ENCODE measurements around the gene ST7L.
"Not testable (repeated sequence)": the region's sequence is repeated elsewhere in the genome, so short reads cannot be mapped to it uniquely, and the experiment has no call there.

ST7L gene

DNA sequence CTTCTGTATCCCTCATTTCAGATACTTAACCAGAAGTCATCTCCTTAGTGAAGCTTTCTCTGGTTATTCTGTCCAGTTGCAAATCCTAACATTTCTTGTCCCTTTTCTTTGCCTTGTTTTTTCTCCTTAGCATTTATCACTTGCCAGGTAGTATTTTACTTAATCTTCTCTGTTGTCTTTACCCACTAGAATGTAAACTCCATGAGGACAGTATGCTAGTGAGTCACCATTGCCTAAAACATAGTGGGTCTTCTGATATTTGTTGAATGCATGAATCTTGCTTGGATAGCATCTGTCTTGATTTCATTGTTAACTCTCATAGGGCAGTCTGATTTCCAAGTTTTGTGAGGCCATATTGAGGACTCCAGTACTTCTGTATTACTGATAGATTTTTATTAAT, 10.3 kb upstream of the ST7L start:
- Histone ChIP-seq H3K36me3 (ENCODE audit: insufficient read depth, low read length) (peaks cover 17% of the 10 kb centered on the region), H3K4me3 (ENCODE audit: low read length) (no peak overlapping the region), H2AFZ (ENCODE audit: low read depth, low read length) (no peak overlapping the region), H3K9me3 (ENCODE audit: low read length) (no peaks in the 10 kb centered on the region), H3K27me3 (ENCODE audit: insufficient read depth, low read length) (no peaks in the 10 kb centered on the region), H3K4me1 (ENCODE audit: insufficient read depth, low read length) (no peaks in the 10 kb centered on the region)

DNA sequence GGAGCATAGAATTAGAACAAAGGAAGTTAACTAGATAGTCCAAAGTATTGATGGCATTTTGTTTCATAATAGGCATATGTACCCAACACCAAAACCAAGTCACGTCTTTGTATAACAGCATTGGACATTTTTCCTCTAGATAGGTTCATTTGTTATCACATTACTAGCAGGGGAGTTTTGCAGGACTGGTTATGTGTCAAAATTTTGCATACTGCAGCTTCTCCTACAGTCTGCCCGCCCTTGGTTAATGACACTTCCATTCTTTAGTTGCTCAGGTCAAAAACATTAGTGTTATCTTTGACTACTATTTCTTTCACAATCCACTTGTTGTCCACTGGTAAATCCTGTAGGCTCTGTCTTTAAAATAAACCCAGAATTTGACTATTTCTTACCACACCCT, 9.6 kb upstream of the ST7L start:
- no peak overlapping the region for H3K4me3 ChIP-seq (ENCODE audit: low read length)
- no peak overlapping the region for H2AFZ ChIP-seq (ENCODE audit: low read depth, low read length)
- no peaks in the 10 kb centered on the region for H3K9me3 ChIP-seq (ENCODE audit: low read length)
- no peaks in the 10 kb centered on the region for H3K27me3 ChIP-seq (ENCODE audit: insufficient read depth, low read length)
- no peaks in the 10 kb centered on the region for H3K4me1 ChIP-seq (ENCODE audit: insufficient read depth, low read length)
- peaks cover 17% of the 10 kb centered on the region for H3K36me3 ChIP-seq (ENCODE audit: insufficient read depth, low read length)

DNA sequence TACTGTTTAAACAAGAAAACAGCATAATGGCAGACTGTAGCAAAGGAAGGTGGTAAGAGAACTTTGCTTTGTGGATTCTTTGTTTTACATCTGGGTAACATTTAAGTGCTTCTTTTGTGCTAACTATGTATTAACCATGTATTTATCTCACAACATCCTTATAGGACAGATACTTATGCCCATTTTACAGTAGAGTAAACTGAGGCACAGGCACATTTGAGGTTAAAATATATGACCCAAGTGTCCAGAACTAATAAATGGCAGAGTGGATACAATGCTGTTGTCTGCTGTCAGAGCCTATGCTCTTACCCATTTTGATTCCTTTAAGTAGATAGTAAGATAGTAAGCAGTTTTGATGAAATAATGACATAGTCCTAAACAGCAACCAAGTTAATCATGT, 7.9 kb upstream of the ST7L start:
- H3K9me3 ChIP-seq (ENCODE audit: low read length) = no peaks in the 10 kb centered on the region
- H3K4me3 ChIP-seq (ENCODE audit: low read length) = no peak overlapping the region
- no peaks in the 10 kb centered on the region for H3K4me1 ChIP-seq (ENCODE audit: insufficient read depth, low read length)
- peaks cover 14% of the 10 kb centered on the region for H3K36me3 ChIP-seq (ENCODE audit: insufficient read depth, low read length)
- H2AFZ ChIP-seq (ENCODE audit: low read depth, low read length) = no peak overlapping the region
- H3K27me3 ChIP-seq (ENCODE audit: insufficient read depth, low read length) = no peaks in the 10 kb centered on the region

DNA sequence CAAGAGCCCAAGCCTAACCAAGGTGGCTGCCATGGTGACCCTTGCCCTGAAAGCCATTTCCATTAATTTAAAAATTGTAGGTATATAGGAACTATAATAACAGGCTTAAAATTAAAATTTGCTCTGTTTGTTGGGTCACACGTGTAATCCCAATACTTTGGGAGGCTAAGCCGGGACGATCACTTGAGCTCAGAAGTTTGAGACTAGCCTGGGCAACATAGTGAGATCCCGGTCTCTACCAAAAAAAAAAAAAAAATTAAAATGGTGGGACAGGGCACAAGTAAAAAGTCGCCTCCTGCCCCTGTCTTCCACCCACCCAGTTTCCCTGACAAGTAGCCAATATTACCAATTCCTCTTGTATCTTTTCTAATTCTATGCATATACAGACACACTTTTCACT, 7.3 kb upstream of the ST7L start:
- Histone ChIP-seq H2AFZ (ENCODE audit: low read depth, low read length) (no peak overlapping the region), H3K4me1 (ENCODE audit: insufficient read depth, low read length) (peaks cover 3% of the 10 kb centered on the region), H3K4me3 (ENCODE audit: low read length) (no peak overlapping the region), H3K9me3 (ENCODE audit: low read length) (no peaks in the 10 kb centered on the region), H3K36me3 (ENCODE audit: insufficient read depth, low read length) (peaks cover 11% of the 10 kb centered on the region), H3K27me3 (ENCODE audit: insufficient read depth, low read length) (no peaks in the 10 kb centered on the region)

DNA sequence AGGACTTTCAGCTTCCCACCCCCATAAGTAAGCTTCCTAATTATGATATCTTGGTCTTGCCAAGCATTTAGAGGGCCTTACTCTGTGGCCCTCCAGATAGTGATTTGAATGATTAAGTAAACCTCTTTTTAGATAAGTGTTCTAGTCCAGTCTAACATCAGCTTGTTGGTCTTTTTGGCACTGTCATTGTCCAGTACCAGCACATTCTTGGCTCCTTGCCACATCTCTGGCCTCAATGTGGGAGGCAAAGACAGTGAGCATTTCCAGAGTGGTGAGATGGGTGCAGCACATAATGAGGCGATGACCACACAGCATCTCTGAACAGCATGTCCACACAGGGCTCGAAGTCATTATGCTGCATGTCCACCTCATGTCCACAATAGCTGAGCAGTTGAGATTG, 6.8 kb upstream of the ST7L start:
- Histone ChIP-seq H3K27me3 (ENCODE audit: insufficient read depth, low read length) (no peaks in the 10 kb centered on the region), H3K36me3 (ENCODE audit: insufficient read depth, low read length) (peaks cover 7% of the 10 kb centered on the region), H3K4me3 (ENCODE audit: low read length) (no peak overlapping the region), H3K9me3 (ENCODE audit: low read length) (no peaks in the 10 kb centered on the region), H2AFZ (ENCODE audit: low read depth, low read length) (no peak overlapping the region), H3K4me1 (ENCODE audit: insufficient read depth, low read length) (peaks cover 8% of the 10 kb centered on the region)

DNA sequence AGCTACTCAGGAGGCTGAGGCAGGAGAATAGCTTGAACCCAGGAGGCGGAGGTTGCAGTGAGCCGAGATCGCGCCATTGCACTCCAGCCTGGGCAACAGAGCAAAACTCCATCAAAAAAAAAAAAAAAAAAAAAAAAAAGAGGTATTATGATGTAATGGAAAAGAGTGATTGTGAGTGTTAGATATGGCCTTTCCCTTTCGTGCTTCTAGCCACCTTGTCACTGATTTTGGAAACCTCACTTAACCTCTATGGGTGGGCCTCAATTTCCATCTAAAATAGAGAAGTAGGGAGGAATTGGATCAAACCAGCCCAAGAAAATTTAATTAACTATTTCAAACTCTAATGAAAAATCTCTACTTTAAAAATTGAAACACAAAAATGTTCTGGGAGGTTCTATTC, 5.6 kb upstream of the ST7L start:
- H3K9me3 ChIP-seq (ENCODE audit: low read length); H3K27me3 ChIP-seq (ENCODE audit: insufficient read depth, low read length); H3K36me3 ChIP-seq (ENCODE audit: insufficient read depth, low read length); H2AFZ ChIP-seq (ENCODE audit: low read depth, low read length); H3K4me3 ChIP-seq (ENCODE audit: low read length): not testable (repeated sequence)
- H3K4me1 ChIP-seq (ENCODE audit: insufficient read depth, low read length) = peaks cover 12% of the 10 kb centered on the region

DNA sequence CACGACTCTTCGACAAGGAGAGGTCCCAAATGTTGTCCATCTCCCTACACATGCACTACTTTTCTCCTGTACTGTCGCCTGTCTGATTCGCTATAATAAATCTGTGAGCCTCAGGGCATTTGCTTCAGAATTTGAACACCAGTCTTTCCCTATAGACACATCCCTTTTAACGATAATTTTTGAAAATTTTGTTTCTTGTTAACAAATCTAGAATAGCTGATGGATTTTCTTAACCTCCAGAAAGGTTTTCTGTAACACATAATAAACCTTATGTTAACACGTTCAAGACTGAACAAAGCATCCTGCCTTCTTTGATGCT, 1.4 kb upstream of the ST7L start:
- H3K36me3 ChIP-seq (ENCODE audit: insufficient read depth, low read length) = peaks cover 8% of the 10 kb centered on the region
- no peaks in the 10 kb centered on the region for H3K9me3 ChIP-seq (ENCODE audit: low read length)
- H3K4me1 ChIP-seq (ENCODE audit: insufficient read depth, low read length) = peaks cover 20% of the 10 kb centered on the region
- no peak overlapping the region for H2AFZ ChIP-seq (ENCODE audit: low read depth, low read length)
- no peaks in the 10 kb centered on the region for H3K27me3 ChIP-seq (ENCODE audit: insufficient read depth, low read length)
- peak overlapping the region; percentile 68 for H3K4me3 ChIP-seq (ENCODE audit: low read length)

DNA sequence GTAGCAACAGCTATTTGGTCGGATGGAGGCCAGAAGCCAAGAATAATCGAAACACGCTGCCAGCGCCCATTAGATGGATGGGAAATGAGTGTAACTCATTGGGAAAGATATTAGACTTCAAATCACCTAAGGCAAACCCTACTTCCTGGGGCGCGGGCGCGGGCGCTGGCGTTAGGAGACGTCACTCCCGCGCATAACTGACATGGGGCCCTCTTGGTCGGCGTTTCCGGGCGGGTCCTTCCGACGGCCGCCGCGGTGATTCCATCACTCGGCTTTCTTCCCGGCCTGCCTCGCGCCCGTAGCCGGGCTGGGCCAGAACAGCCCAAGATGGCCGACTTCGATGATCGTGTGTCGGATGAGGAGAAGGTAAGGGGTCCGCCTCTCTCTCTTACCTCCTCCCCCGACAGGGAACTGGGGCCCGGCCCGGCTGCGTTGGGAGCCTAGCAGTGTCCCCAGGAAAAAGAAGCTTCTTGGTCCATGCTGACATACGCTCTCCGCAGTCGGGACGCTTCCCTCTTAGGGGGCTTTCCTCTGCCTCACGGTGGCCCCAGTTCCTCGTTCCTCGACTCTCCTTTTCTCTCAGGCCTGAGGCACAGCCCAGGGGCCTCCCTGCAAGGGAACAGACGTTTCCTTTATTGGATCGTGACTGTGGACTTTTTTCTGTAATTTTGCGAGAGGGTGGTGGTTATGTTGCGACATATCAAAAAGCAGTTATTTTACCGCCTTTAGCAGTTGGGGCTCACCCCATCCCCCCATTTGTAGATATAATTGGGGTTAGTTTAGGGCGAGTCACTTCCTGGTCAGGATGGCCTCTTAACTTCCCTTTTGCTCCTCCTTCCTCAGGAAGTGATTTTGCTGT, 806 bp upstream of the ST7L start, which contains the start of gene CAPZA1:
Gene CAPZA1, plus strand, starts transcription at position 315 of the 859 bp plus-strand sequence. Its CDS starts 13 bp downstream, at position 328.
- Histone ChIP-seq H3K9me3 (ENCODE audit: low read length) (no peaks in the 10 kb centered on the region), H2AFZ (ENCODE audit: low read depth, low read length) (peak within 1 kb of the TSS; percentile 86), H3K4me1 (ENCODE audit: insufficient read depth, low read length) (peaks cover 20% of the 10 kb centered on the region), H3K27me3 (ENCODE audit: insufficient read depth, low read length) (no peaks in the 10 kb centered on the region), H3K36me3 (ENCODE audit: insufficient read depth, low read length) (peaks cover 13% of the 10 kb centered on the region), H3K4me3 (ENCODE audit: low read length) (peak within 1 kb of the TSS; percentile 68)

DNA sequence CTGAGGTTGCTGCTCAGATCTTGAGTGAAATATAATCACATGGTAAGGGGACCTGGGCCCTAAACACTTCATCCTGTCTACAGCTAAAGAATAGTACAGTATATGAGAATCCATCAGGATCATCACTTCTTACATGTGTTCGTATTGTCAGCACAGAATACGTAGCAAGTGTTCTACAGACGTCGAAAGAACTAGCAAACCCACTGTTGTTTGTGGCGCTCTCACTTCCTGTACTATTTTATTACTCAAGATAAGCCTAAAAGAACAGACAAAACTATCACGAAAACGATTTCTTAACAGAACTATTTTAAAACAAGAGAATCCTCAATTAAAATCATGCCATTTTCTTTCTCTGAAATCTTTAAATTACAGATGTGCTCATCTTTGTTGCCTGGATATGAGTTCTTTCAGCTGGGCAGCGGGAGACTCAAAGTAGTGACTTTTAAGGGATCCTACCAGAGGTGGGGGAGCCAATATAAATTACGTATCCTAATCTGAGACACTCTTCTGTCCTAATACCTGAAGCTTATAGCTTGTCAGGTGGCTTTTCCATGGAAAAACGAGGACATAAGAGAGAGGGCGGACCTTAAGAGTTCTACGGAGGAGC, 724 bp downstream of the ST7L start:
- Histone ChIP-seq H3K4me3 (ENCODE audit: low read length) (peak overlapping the region; percentile 68), H3K4me1 (ENCODE audit: insufficient read depth, low read length) (peaks cover 20% of the 10 kb centered on the region), H3K27me3 (ENCODE audit: insufficient read depth, low read length) (no peaks in the 10 kb centered on the region), H3K36me3 (ENCODE audit: insufficient read depth, low read length) (peaks cover 23% of the 10 kb centered on the region), H3K9me3 (ENCODE audit: low read length) (no peaks in the 10 kb centered on the region), H2AFZ (ENCODE audit: low read depth, low read length) (peak overlapping the region; percentile 86)

DNA sequence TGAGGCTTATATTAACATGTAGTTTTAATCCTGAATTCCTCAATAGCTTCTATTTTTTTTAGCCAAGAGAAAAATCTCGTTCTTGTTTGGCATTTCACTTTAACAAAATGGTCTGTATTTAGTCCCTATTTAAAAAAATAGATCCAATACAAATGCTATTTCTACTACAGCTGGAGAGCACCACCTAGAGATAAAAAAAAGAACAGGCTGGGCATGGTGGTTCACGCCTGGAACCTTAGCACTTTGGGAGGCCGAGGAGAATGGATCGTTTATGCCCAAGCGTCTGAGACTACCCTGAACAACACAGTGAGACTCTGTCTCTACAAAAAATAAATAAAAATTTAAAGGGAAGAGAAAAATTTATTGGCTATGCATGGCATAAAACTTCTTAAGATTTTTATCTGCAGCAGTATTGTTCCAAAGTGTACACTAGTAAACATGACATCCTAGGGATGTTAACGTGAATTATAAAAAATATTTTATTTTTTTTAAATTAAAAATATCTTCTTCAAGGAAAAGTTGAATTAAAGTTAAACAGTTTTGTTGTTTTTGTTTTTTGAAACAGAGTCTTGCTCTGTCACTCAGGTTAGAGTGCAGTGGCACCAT, 4.4 kb downstream of the ST7L start:
- H3K27me3 ChIP-seq (ENCODE audit: insufficient read depth, low read length) = no peaks in the 10 kb centered on the region
- peaks cover 8% of the 10 kb centered on the region for H3K4me1 ChIP-seq (ENCODE audit: insufficient read depth, low read length)
- no peaks in the 10 kb centered on the region for H3K9me3 ChIP-seq (ENCODE audit: low read length)
- no peak overlapping the region for H2AFZ ChIP-seq (ENCODE audit: low read depth, low read length)
- peaks cover 51% of the 10 kb centered on the region for H3K36me3 ChIP-seq (ENCODE audit: insufficient read depth, low read length)
- no peak overlapping the region for H3K4me3 ChIP-seq (ENCODE audit: low read length)

DNA sequence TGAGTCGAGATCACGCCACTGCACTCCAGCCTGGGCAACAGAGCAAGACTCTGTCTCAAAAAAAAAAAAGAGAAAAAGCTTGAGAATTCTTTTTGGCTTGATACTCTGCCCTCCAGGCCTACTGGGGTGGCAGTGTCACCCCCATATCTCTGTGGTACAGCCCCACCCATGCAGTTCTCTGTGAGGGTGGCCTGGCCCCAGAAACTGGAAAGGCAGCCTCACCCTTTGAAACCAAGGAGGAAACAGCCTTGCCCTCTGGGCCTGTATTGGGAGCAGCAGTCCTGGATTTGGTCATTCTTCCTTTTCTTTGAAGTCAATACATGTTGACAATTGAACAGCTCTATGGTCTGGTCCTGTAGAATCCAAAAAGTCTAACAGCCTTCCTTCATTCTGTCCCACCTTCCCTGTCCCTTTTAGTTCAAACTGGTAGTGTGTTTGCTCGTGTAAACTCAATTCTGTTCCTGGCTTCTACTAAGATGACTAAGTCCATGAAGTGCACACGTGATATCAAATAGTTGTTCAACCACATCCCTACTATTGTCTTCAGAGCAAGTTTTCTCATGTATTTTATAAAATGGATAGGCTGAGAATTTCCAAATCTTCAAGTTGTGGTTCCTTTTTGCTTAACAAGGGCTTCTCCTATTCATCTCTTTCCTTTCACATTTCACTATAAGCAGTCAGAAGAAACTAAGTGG, 13.2 kb downstream of the ST7L start:
- H3K36me3 ChIP-seq (ENCODE audit: insufficient read depth, low read length) = peaks cover 62% of the 10 kb centered on the region

DNA sequence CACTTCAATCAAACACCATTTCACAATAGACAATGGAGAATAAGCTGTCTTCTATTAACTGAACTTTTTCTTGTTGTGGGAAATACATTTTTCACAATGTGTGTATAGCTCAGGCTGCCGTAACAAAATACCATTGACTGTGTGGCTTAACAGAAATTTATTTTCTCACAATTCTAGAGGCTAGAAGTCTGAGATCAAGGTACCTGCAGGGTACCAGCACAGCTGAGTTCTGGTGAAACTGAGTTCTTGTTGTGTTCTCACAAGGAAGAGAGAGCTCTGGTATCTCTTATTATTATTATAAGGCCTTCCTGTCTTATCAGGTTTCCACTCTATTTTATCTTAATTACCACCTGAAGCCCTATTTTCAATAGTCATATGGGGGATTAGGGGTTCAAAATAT, 15.4 kb downstream of the ST7L start:
- Histone ChIP-seq H3K9me3 (ENCODE audit: low read length) (no peaks in the 10 kb centered on the region), H3K27me3 (ENCODE audit: insufficient read depth, low read length) (no peaks in the 10 kb centered on the region), H3K4me1 (ENCODE audit: insufficient read depth, low read length) (no peaks in the 10 kb centered on the region), H3K4me3 (ENCODE audit: low read length) (no peak overlapping the region), H2AFZ (ENCODE audit: low read depth, low read length) (no peak overlapping the region), H3K36me3 (ENCODE audit: insufficient read depth, low read length) (peaks cover 50% of the 10 kb centered on the region)

More for the DNA sequence above, 13.2 kb downstream of the ST7L start:
- Histone ChIP-seq H3K27me3 (ENCODE audit: insufficient read depth, low read length) (no peaks in the 10 kb centered on the region), H3K9me3 (ENCODE audit: low read length) (no peaks in the 10 kb centered on the region), H3K4me3 (ENCODE audit: low read length) (no peak overlapping the region), H3K4me1 (ENCODE audit: insufficient read depth, low read length) (no peaks in the 10 kb centered on the region), H2AFZ (ENCODE audit: low read depth, low read length) (no peak overlapping the region)

DNA sequence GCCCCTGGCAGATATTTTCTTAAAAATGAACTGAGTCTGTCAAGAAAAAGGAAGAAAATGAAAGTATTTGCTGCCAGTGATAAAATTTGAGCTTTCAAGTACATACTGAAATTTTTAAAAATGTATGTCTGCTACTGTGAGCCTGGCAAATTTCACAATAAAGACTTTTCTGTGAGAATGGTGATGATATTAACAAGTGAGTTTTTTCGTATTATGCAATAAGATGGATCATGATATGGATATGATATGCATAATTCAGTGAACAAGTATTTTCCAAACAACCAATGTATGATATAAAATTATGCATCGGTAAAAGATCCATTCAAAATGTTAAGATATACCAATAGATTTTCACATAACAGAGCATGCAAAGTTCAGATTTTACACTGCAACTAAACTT, 15.9 kb downstream of the ST7L start:
- Histone ChIP-seq H3K36me3 (ENCODE audit: insufficient read depth, low read length) (peaks cover 47% of the 10 kb centered on the region), H3K4me1 (ENCODE audit: insufficient read depth, low read length) (no peaks in the 10 kb centered on the region), H3K27me3 (ENCODE audit: insufficient read depth, low read length) (no peaks in the 10 kb centered on the region), H2AFZ (ENCODE audit: low read depth, low read length) (no peak overlapping the region), H3K4me3 (ENCODE audit: low read length) (no peak overlapping the region), H3K9me3 (ENCODE audit: low read length) (no peaks in the 10 kb centered on the region)
